SK-N-SH (cell line): ENCODE measurements around the gene SDCCAG8. TPM values are rescaled to one million over a fixed set of nuclear protein-coding genes. Genes with fewer than 3 reads are reported as not detected.
A peak's percentile ranks its signal among the peaks of the same experiment; 100 is the strongest.

ENCODE experiments used
- CTCF ChIA-PET: fragments of 300-600, 350-600 bp; formaldehyde crosslinking; extraction: SDS; loops from one replicate; lab custom pipeline; 2021; lab: Yijun Ruan, JAX
- POLR2A ChIA-PET: fragments of 350-600 bp; sonication (Branson Sonifier 250); formaldehyde crosslinking; extraction: SDS; loops from one replicate; lab custom pipeline; 2020; ENCODE audit warnings: antibody characterized with exemption, inconsistent platforms; lab: Yijun Ruan, JAX
- DNase-seq: peaks from one replicate; pipeline ENCODE4 v3.0.0; 2012
- H2AFZ ChIP-seq: fragments of 200-600 bp; sonication (generic); 2 replicates; pipeline ENCODE4 v1.8.1; 2016; ENCODE audit warnings: antibody characterized with exemption, mild to moderate bottlenecking, low read depth
- H3F3A ChIP-seq: fragments of 200-600 bp; sonication (generic); replicated peaks from 2 replicates; pipeline ENCODE3; 2016; ENCODE audit warnings: antibody characterized with exemption, mild to moderate bottlenecking; ENCODE audit not compliant: insufficient read depth
- H3K27ac ChIP-seq, 2 experiments: fragments of 200-500 bp in 1 of 2; fragments of 200-600 bp in 1 of 2; sonication (Bioruptor generic) in 1 of 2; sonication (generic), shearing (Covaris generic) in 1 of 2; 2 replicates each; pipeline versions ENCODE4 v1.5.1 to v1.6.1; 2014 to 2016; ENCODE audit warnings: low read depth in 2 of 2, inconsistent platforms in 1 of 2, low read length in 1 of 2, mild to moderate bottlenecking in 1 of 2, mixed read lengths in 1 of 2
- H3K27me3 ChIP-seq: fragments of 200-600 bp; sonication (generic), shearing (Covaris generic); 2 replicates; pipeline ENCODE4 v1.6.1; 2016; ENCODE audit warnings: mixed run types; ENCODE audit not compliant: insufficient read depth
- H3K36me3 ChIP-seq, 2 experiments: fragments of 200-500 bp in 1 of 2; fragments of 200-600 bp in 1 of 2; sonication (Bioruptor generic) in 1 of 2; sonication (generic) in 1 of 2; replicated peaks in 1 of 2; 2 replicates each; pipeline versions ENCODE3 to v1.5.1; 2014 to 2016; ENCODE audit warnings: low read length in 1 of 2, mild to moderate bottlenecking in 1 of 2; ENCODE audit not compliant: insufficient read depth in 2 of 2, control insufficient read depth in 1 of 2
- H3K4me1 ChIP-seq, 2 experiments: fragments of 200-500 bp in 1 of 2; fragments of 200-600 bp in 1 of 2; sonication (Bioruptor generic) in 1 of 2; sonication (generic), shearing (Covaris generic) in 1 of 2; 2 replicates each; pipeline versions ENCODE4 v1.5.1 to v1.6.1; 2014 to 2016; ENCODE audit warnings: low read depth in 1 of 2, low read length in 1 of 2, mixed run types in 1 of 2; ENCODE audit not compliant: insufficient read depth in 2 of 2, control insufficient read depth in 1 of 2
- H3K4me2 ChIP-seq: fragments of 200-600 bp; sonication (generic), shearing (Covaris generic); 2 replicates; pipeline ENCODE4 v1.6.1; 2017; ENCODE audit warnings: mixed run types
- H3K4me3 ChIP-seq, 2 experiments: fragments of 200-500 bp in 1 of 2; fragments of 200-600 bp in 1 of 2; sonication (Bioruptor generic) in 1 of 2; sonication (generic), shearing (Covaris generic) in 1 of 2; 2 replicates each; pipeline versions ENCODE4 v1.5.1 to v1.8.1; 2014 to 2016; ENCODE audit warnings: low read depth in 2 of 2, inconsistent platforms in 1 of 2, low read length in 1 of 2, mild to moderate bottlenecking in 1 of 2, mixed read lengths in 1 of 2, moderate library complexity in 1 of 2
- H3K79me2 ChIP-seq: fragments of 200-600 bp; sonication (generic); 2 replicates; pipeline ENCODE4 v1.8.1; 2017; ENCODE audit warnings: mild to moderate bottlenecking; ENCODE audit not compliant: insufficient read depth
- H3K9ac ChIP-seq: fragments of 200-600 bp; sonication (generic); 2 replicates; pipeline ENCODE4 v1.6.1; 2017; ENCODE audit warnings: mixed run types
- H3K9me2 ChIP-seq: fragments of 200-600 bp; sonication (generic); 2 replicates; pipeline ENCODE4 v1.6.1; 2017; ENCODE audit warnings: mixed run types
- H3K9me3 ChIP-seq: fragments of 200-600 bp; sonication (generic); 2 replicates; pipeline ENCODE4 v1.6.1; 2017; ENCODE audit warnings: mixed run types, mild to moderate bottlenecking, moderate library complexity
- H4K20me1 ChIP-seq: fragments of 200-600 bp; sonication (generic); 2 replicates; pipeline ENCODE4 v1.6.1; 2017; ENCODE audit warnings: mild to moderate bottlenecking, mixed run types; ENCODE audit not compliant: insufficient read depth
- CHD2 ChIP-seq: fragments of 150-350 bp; IDR thresholded peaks from 2 replicates; pipeline ENCODE4 v1.6.1; 2018; ENCODE audit warnings: low read length; ENCODE audit not compliant: partially characterized antibody
- FOSL2 ChIP-seq: IDR thresholded peaks from 2 replicates; pipeline ENCODE4 v1.4.0; 2012; ENCODE audit warnings: low read depth, mild to moderate bottlenecking, moderate library complexity, borderline replicate concordance
- GATA2 ChIP-seq: sonication (generic); formaldehyde crosslinking; IDR thresholded peaks from 2 replicates; pipeline ENCODE4 v1.5.0; 2020; ENCODE audit warnings: mild to moderate bottlenecking, missing genetic modification reagents
- JUND ChIP-seq: IDR thresholded peaks from 2 replicates; pipeline ENCODE4 v1.4.0; 2012
- RAD21 ChIP-seq: IDR thresholded peaks from 2 replicates; pipeline ENCODE4 v1.6.1; 2012; ENCODE audit warnings: mild to moderate bottlenecking, low read length
- TCF12 ChIP-seq: IDR thresholded peaks from 2 replicates; pipeline ENCODE4 v1.4.0; 2012
- WGBS: methylation state at CpG from one replicate; pipeline ENCODE4 v1.1.6; 2017; ENCODE audit warnings: low lambda C conversion rate; 5-methylcytosine and 5-hydroxymethylcytosine counted together
- polyA plus RNA-seq, 3 experiments: library from polyadenylated mRNA; depleted of rRNA; stranded (reverse); fragments of >200 nt; gene quantifications; 2 replicates each; pipeline ENCODE4 v1.2.3, GENCODE V29; 2012
- TF ChIP-seq, protein P1 (sequence below): IDR thresholded peaks from 2 replicates; pipeline ENCODE4; 2012
- TF ChIP-seq, protein P2 (sequence below): IDR thresholded peaks from 2 replicates; pipeline ENCODE4 v1.4.0; 2012; ENCODE audit warnings: low read depth, borderline replicate concordance

SDCCAG8 gene
- polyA plus RNA-seq, 1 of the 3 experiments (the other 2 are of a cell fraction): 22.7 TPM

DNA sequence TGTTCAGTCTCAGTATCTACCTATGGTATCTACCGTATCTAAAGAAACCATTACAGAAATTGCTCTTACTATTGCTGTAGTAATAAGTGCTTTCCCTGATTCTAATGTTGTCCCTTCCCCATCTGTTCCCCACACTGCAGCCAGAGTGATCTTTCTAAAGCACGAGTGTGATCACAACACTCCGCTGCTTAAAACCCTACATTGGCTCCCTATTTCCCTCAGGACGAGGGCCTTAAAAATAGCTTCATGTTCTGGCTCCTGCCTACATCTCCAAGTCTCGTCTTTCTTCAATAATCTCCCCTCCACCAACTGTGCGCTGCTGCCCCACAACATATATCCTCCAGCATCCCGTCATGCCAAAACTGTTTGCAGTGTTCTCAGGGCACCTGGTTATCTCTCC lies 150.6 kb downstream of the SDCCAG8 start:
- peaks cover 5% of the 10 kb centered on the region; the same call in 1 of the 2 replicates for H4K20me1 ChIP-seq

DNA sequence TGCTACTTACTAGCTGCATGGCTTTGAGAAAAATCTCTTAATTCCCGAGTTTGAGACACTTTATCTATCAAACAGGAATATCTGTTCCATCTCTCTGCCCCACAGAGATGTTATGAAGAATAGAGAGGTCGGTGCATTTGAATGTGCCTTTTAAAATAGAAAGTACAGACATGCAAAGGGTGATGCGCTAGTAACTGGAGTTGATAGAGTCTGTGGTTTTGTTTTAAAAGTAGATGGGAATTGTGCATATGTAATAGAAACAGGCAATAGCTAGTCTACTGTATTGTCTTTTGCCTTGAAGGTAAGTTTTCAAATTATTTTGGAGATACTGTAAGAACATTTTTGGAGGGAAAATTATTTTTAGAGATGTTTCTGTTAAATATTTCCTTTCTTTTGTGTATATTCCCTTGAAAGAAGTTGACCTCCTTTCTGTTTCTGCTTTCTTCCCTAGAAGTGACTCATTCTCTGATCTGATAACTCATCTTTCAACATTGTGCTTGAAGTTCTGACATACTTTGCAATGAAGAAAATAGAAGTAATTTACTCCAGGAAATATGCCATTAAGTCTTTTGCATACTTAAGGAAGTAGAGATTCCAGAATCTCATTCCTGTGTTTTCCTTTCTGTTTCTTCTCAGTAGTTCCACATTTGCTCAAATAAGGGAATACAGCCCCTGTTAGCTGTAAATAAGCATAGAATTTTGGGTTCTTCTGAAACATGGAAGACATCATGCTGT lies 151.6 kb downstream of the SDCCAG8 start:
- Histone ChIP-seq H3K4me3 (no peak overlapping the region), H3K4me1 (peaks cover 6 to 12% of the 10 kb centered on the region in 2 experiments; a peak in 3 of 4 replicates), H3K9me3 (no peaks in the 10 kb centered on the region), H3K9me2 (no peaks in the 10 kb centered on the region), H3K9ac (no peak overlapping the region), H3K27ac (peak overlapping the region; percentile 53 to 55; a peak in 3 of 4 replicates), H3F3A (peaks cover 24% of the 10 kb centered on the region), H3K4me2 (peak overlapping the region; percentile 56; the same call in 1 of the 2 replicates), H4K20me1 (peaks cover 5% of the 10 kb centered on the region; the same call in 1 of the 2 replicates), H2AFZ (no peak overlapping the region), H3K27me3 (no peaks in the 10 kb centered on the region), H3K36me3 (peaks cover 3 to 11% of the 10 kb centered on the region in 2 experiments), H3K79me2 (no peaks in the 10 kb centered on the region)
- ChIA-PET POLR2A (no interaction called here), CTCF (interaction anchor here (1.5 kb wide), 1 partner anchor 64 kb away, joined by 3 read pairs; no protein-coding TSS in a partner anchor)
- DNase-seq: no peak
- TF ChIP-seq TCF12: peak; percentile 59
- peak; percentile 76; the same call in 1 of the 2 replicates for TF ChIP-seq FOSL2
- TF ChIP-seq GATA2 (CRISPR knock-in tag): no peak
- TF ChIP-seq, protein P1, sequence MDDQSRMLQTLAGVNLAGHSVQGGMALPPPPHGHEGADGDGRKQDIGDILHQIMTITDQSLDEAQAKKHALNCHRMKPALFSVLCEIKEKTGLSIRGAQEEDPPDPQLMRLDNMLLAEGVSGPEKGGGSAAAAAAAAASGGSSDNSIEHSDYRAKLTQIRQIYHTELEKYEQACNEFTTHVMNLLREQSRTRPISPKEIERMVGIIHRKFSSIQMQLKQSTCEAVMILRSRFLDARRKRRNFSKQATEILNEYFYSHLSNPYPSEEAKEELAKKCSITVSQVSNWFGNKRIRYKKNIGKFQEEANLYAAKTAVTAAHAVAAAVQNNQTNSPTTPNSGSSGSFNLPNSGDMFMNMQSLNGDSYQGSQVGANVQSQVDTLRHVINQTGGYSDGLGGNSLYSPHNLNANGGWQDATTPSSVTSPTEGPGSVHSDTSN: peak; percentile 63
- TF ChIP-seq JUND: peak; percentile 77
- TF ChIP-seq CHD2: no peak
- WGBS: 73% methylated on average over 3 of the region's 3 CpGs

More for the DNA sequence above, 150.6 kb downstream of the SDCCAG8 start:
- Histone ChIP-seq H3K4me3 (no peak overlapping the region), H3K9ac (no peak overlapping the region), H3K4me1 (peaks cover 6 to 12% of the 10 kb centered on the region in 2 experiments; a peak in 3 of 4 replicates), H3K27me3 (no peaks in the 10 kb centered on the region), H3F3A (peaks cover 24% of the 10 kb centered on the region), H3K9me2 (no peaks in the 10 kb centered on the region), H3K36me3 (peaks cover 3 to 11% of the 10 kb centered on the region in 2 experiments), H2AFZ (no peak overlapping the region), H3K79me2 (no peaks in the 10 kb centered on the region), H3K27ac (peak overlapping the region in 1 of 2 experiments; percentile 53; a peak in 2 of 4 replicates), H3K9me3 (no peaks in the 10 kb centered on the region), H3K4me2 (no peak overlapping the region)
- ChIA-PET POLR2A (no interaction called here), CTCF (no interaction called here)
- TF ChIP-seq RAD21 (no peak), FOSL2 (no peak), JUND (no peak)
- TF ChIP-seq, protein P2, sequence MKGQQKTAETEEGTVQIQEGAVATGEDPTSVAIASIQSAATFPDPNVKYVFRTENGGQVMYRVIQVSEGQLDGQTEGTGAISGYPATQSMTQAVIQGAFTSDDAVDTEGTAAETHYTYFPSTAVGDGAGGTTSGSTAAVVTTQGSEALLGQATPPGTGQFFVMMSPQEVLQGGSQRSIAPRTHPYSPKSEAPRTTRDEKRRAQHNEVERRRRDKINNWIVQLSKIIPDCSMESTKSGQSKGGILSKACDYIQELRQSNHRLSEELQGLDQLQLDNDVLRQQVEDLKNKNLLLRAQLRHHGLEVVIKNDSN: no peak
- TF ChIP-seq, protein P1: no peak
- WGBS: 97% methylated on average over 7 of the region's 7 CpGs
- no peak for DNase-seq
